Thyroid gland (tissue), 4 donors: ENCODE measurements around the gene OR2J1.
"Not testable (repeated sequence)": the region's sequence is repeated elsewhere in the genome, so short reads cannot be mapped to it uniquely, and the experiment has no call there.

Experiments
- CTCF ChIP-seq, 6 experiments: fragments of 200-600 bp in 3 of 6; fragments of 450-650 bp in 3 of 6; sonication (generic) in 3 of 6; IDR thresholded peaks; one replicate each; pipeline ENCODE4 v1.5.1; 2016 to 2019; ENCODE audit warnings: antibody characterized with exemption in 6 of 6, mild to moderate bottlenecking in 2 of 6, inconsistent platforms in 1 of 6, moderate library complexity in 1 of 6
- POLR2A ChIP-seq, 2 donors: fragments of 450-650 bp; IDR thresholded peaks; one replicate each; pipeline ENCODE4 v1.6.1; 2017; ENCODE audit warnings: antibody characterized with exemption in 2 of 2, mild to moderate bottlenecking in 2 of 2, moderate library complexity in 1 of 2

- TF ChIP-seq POLR2A, CTCF (IDR thresholded peaks at IDR 0.05): not testable (repeated sequence)
These were observed 50.2 kb downstream of the OR2J1 start for GRCh38 chr6:29149444-29149843.
